Hindlimb muscle (tissue), 1 donor: ENCODE data around the gene DNASE1L2. TPM values are rescaled to one million over a fixed set of nuclear protein-coding genes. Genes with fewer than 3 reads are reported as not detected.

Experiments used
- polyA plus RNA-seq: library from polyadenylated mRNA; unstranded; fragments of 120-200 nt; gene quantifications from one replicate; pipeline ENCODE4 v1.2.1, GENCODE V29; 2013; ENCODE audit not compliant: insufficient read length

Gene DNASE1L2
- polyA plus RNA-seq, 1 donor: 1.1 TPM

Other genes starting within 250 kb of the DNASE1L2 start
- gene SYNGR3, start 246.5 kb upstream of the DNASE1L2 start, polyA plus RNA-seq: 2.1 TPM
- gene ZNF598, start 226.6 kb upstream of the DNASE1L2 start, polyA plus RNA-seq: 32.1 TPM
- 0.72 TPM for gene NPW, start 216.7 kb upstream of the DNASE1L2 start, polyA plus RNA-seq
- 47.8 TPM for gene NHERF2, start 209.5 kb upstream of the DNASE1L2 start, polyA plus RNA-seq
- gene NTHL1, start 188.6 kb upstream of the DNASE1L2 start, polyA plus RNA-seq: 13.5 TPM
- 92.4 TPM for gene TSC2, start 188.5 kb upstream of the DNASE1L2 start, polyA plus RNA-seq
- gene PKD1, start 100.5 kb upstream of the DNASE1L2 start, polyA plus RNA-seq: 181 TPM
- gene RAB26, start 87.8 kb upstream of the DNASE1L2 start, polyA plus RNA-seq: 0.92 TPM
- gene TRAF7, start 80.7 kb upstream of the DNASE1L2 start, polyA plus RNA-seq: 46.7 TPM
- gene CASKIN1, start 39.8 kb upstream of the DNASE1L2 start, polyA plus RNA-seq: 3.1 TPM
- gene MLST8, start 31.0 kb upstream of the DNASE1L2 start, polyA plus RNA-seq: 41.0 TPM
- 7.8 TPM for gene BRICD5, start 25.6 kb upstream of the DNASE1L2 start, polyA plus RNA-seq
- 15.7 TPM for gene PGP, start 21.6 kb upstream of the DNASE1L2 start, polyA plus RNA-seq
- gene E4F1, start 12.9 kb upstream of the DNASE1L2 start, polyA plus RNA-seq: 16.4 TPM
- 65.3 TPM for gene ECI1, start 15.1 kb downstream of the DNASE1L2 start, polyA plus RNA-seq
- gene RNPS1, start 31.7 kb downstream of the DNASE1L2 start, polyA plus RNA-seq: 183 TPM
- gene ABCA3, start 104.3 kb downstream of the DNASE1L2 start, polyA plus RNA-seq: 18.4 TPM
- 7.0 TPM for gene CCNF, start 193.0 kb downstream of the DNASE1L2 start, polyA plus RNA-seq
- 5.6 TPM for gene TEDC2, start 223.7 kb downstream of the DNASE1L2 start, polyA plus RNA-seq
- 4.4 TPM for gene NTN3, start 234.9 kb downstream of the DNASE1L2 start, polyA plus RNA-seq
- gene TBC1D24, start 238.7 kb downstream of the DNASE1L2 start, polyA plus RNA-seq: 30.0 TPM